ENCODE results near the gene MRPL40. TPM values are rescaled to one million over a fixed set of nuclear protein-coding genes. Genes with fewer than 3 reads are reported as not detected.

MRPL40 gene
- total RNA-seq, 2 donors from 2014 or later, result 6.8 to 19.2 TPM

GRCh38 chr22:19396934-19397733 lies 35.2 kb upstream of the MRPL40 start:
- no peaks in the 10 kb centered on the region for H3K4me1 ChIP-seq (ENCODE audit: control insufficient read depth in 1 of 2, low read depth in 2 of 2)
- ATAC-seq (ENCODE audit: insufficient number of reproducible peaks, low FRiP score, low read depth), result no peak
- H3K36me3 ChIP-seq, result peaks cover 54% of the 10 kb centered on the region
- H3K4me3 ChIP-seq, result no peak overlapping the region
- no peak for TF ChIP-seq CTCF (IDR thresholded peaks at IDR 0.05)
- no peak for DNase-seq (ENCODE audit: low spot score)
- H3K27ac ChIP-seq, result no peak overlapping the region
- H3K9me3 ChIP-seq, result no peaks in the 10 kb centered on the region
- H3K27me3 ChIP-seq (replicated peaks; ENCODE audit: insufficient read depth), result no peaks in the 10 kb centered on the region

- TF ChIP-seq CTCF (IDR thresholded peaks at IDR 0.05), result no peak
- Histone ChIP-seq H3K4me1 (ENCODE audit: control insufficient read depth in 1 of 2, low read depth in 2 of 2) (no peaks in the 10 kb centered on the region), H3K36me3 (peaks cover 49% of the 10 kb centered on the region), H3K27ac (no peak overlapping the region), H3K4me3 (no peak overlapping the region), H3K27me3 (replicated peaks; ENCODE audit: insufficient read depth) (no peaks in the 10 kb centered on the region), H3K9me3 (no peaks in the 10 kb centered on the region)
- ATAC-seq (ENCODE audit: insufficient number of reproducible peaks, low FRiP score, low read depth) (no peak), DNase-seq (ENCODE audit: low spot score) (no peak)
Observed at GRCh38 chr22:19397734-19398104, 34.6 kb upstream of the MRPL40 start.

GRCh38 chr22:19398206-19398605 lies 34.1 kb upstream of the MRPL40 start:
- ATAC-seq (ENCODE audit: insufficient number of reproducible peaks, low FRiP score, low read depth), result no peak
- peaks cover 46% of the 10 kb centered on the region for H3K36me3 ChIP-seq
- no peak for DNase-seq (ENCODE audit: low spot score)
- H3K4me3 ChIP-seq, result no peak overlapping the region
- H3K27me3 ChIP-seq (replicated peaks; ENCODE audit: insufficient read depth), result no peaks in the 10 kb centered on the region
- no peaks in the 10 kb centered on the region for H3K4me1 ChIP-seq (ENCODE audit: control insufficient read depth in 1 of 2, low read depth in 2 of 2)
- H3K27ac ChIP-seq, result no peak overlapping the region
- H3K9me3 ChIP-seq, result no peaks in the 10 kb centered on the region
- TF ChIP-seq CTCF (IDR thresholded peaks at IDR 0.05), result no peak

- ATAC-seq (ENCODE audit: insufficient number of reproducible peaks, low FRiP score, low read depth) (no peak), DNase-seq (ENCODE audit: low spot score) (no peak)
- H3K9me3 ChIP-seq, result no peaks in the 10 kb centered on the region
- no peaks in the 10 kb centered on the region for H3K4me1 ChIP-seq (ENCODE audit: control insufficient read depth in 1 of 2, low read depth in 2 of 2)
- no peaks in the 10 kb centered on the region for H3K27me3 ChIP-seq (replicated peaks; ENCODE audit: insufficient read depth)
- H3K4me3 ChIP-seq, result no peak overlapping the region
- H3K27ac ChIP-seq, result no peak overlapping the region
- no peak for TF ChIP-seq CTCF (IDR thresholded peaks at IDR 0.05)
- peaks cover 46% of the 10 kb centered on the region for H3K36me3 ChIP-seq
Observed at GRCh38 chr22:19398652-19399051, 33.7 kb upstream of the MRPL40 start.

- no peak overlapping the region for H3K27ac ChIP-seq
- H3K4me3 ChIP-seq, result no peak overlapping the region
- ATAC-seq (ENCODE audit: insufficient number of reproducible peaks, low FRiP score, low read depth) (no peak), DNase-seq (ENCODE audit: low spot score) (no peak)
- no peak for TF ChIP-seq CTCF (IDR thresholded peaks at IDR 0.05)
- no peaks in the 10 kb centered on the region for H3K27me3 ChIP-seq (replicated peaks; ENCODE audit: insufficient read depth)
- H3K36me3 ChIP-seq, result peaks cover 38% of the 10 kb centered on the region
- no peaks in the 10 kb centered on the region for H3K9me3 ChIP-seq
- H3K4me1 ChIP-seq (ENCODE audit: control insufficient read depth in 1 of 2, low read depth in 2 of 2), result no peaks in the 10 kb centered on the region
Observed at GRCh38 chr22:19400881-19401280, 31.5 kb upstream of the MRPL40 start.
